Fibroblast of mammary gland (primary cell): ENCODE data around the gene ZNF678.

Experiments used
- DNase-seq: peaks from one replicate; pipeline ENCODE4 v3.0.0-alpha.2; 2010; ENCODE audit warnings: low read depth
- H3K4me3 ChIP-seq: 2 replicates; pipeline ENCODE4 v1.5.1; 2011; ENCODE audit warnings: low read depth, mild to moderate bottlenecking, low read length, moderate library complexity; ENCODE audit not compliant: control insufficient read depth
- CTCF ChIP-seq: conservative IDR thresholded peaks from 2 replicates; pipeline ENCODE4 v1.5.1; 2011; ENCODE audit warnings: low read depth, low read length, inconsistent platforms; ENCODE audit not compliant: control insufficient read depth, insufficient read depth

The ZNF678 gene

GRCh38 chr1:227541129-227541528 lies 22.2 kb upstream of the ZNF678 start:
- TF ChIP-seq CTCF: no peak
- no peak for DNase-seq
- no peak overlapping the region for H3K4me3 ChIP-seq

GRCh38 chr1:227541796-227542152 lies 21.6 kb upstream of the ZNF678 start:
- DNase-seq: no peak
- peak overlapping the region; percentile 47 for H3K4me3 ChIP-seq
- no peak for TF ChIP-seq CTCF

- TF ChIP-seq CTCF: peak; percentile 47
- H3K4me3 ChIP-seq: peak overlapping the region; percentile 47
- DNase-seq: peak; percentile 69
Observed at GRCh38 chr1:227542153-227543120, 20.9 kb upstream of the ZNF678 start.

- no peak overlapping the region for H3K4me3 ChIP-seq
- DNase-seq: no peak
- TF ChIP-seq CTCF: no peak
Observed at GRCh38 chr1:227543283-227544066, 19.9 kb upstream of the ZNF678 start.

GRCh38 chr1:227544067-227545050 lies 19.0 kb upstream of the ZNF678 start:
- H3K4me3 ChIP-seq: no peak overlapping the region
- TF ChIP-seq CTCF: no peak
- DNase-seq: no peak

- no peak overlapping the region for H3K4me3 ChIP-seq
- no peak for DNase-seq
- TF ChIP-seq CTCF: no peak
Observed at GRCh38 chr1:227545361-227545760, 18.0 kb upstream of the ZNF678 start.
